ENCODE measurements around the gene CACNG7.

- no peak for TF ChIP-seq CTCF (conservative IDR thresholded peaks at IDR 0.05; ENCODE audit: low read depth, low read length)
- no peak for TF ChIP-seq EZH2phosphoT487 (IDR thresholded peaks at IDR 0.05; ENCODE audit: borderline replicate concordance, low read length)
- no peak for TF ChIP-seq EZH2 (IDR thresholded peaks at IDR 0.05; ENCODE audit: low read length, unreplicated experiment)
These were observed 80.8 kb downstream of the CACNG7 start for GRCh38 chr19:53989600-53990533.

All from PC-3 (cell line).